NCI-H2227 (cell line): ENCODE measurements around the gene IRAG1.
"Not testable (repeated sequence)": the region's sequence is repeated elsewhere in the genome, so short reads cannot be mapped to it uniquely, and the experiment has no call there.

Experiments
- DNase-seq: peaks from one replicate; lab custom pipeline; 2025; ENCODE audit not compliant: unreplicated experiment; lab: John Stamatoyannopoulos, UW

The IRAG1 gene

GRCh38 chr11:10709299-10710086 is 15.9 kb upstream of the IRAG1 start:
- DNase-seq = no peak

GRCh38 chr11:10708131-10708530 is 14.6 kb upstream of the IRAG1 start:
- no peak for DNase-seq

GRCh38 chr11:10701982-10702381 is 8.4 kb upstream of the IRAG1 start:
- no peak for DNase-seq

- no peak for DNase-seq
Measured at GRCh38 chr11:10699072-10699471, 5.5 kb upstream of the IRAG1 start.

GRCh38 chr11:10697323-10697620 is 3.7 kb upstream of the IRAG1 start:
- DNase-seq = no peak

- DNase-seq = no peak
Measured at GRCh38 chr11:10696468-10697322, 3.1 kb upstream of the IRAG1 start.

- DNase-seq = no peak
Measured at GRCh38 chr11:10695833-10696232, 2.3 kb upstream of the IRAG1 start.

GRCh38 chr11:10694486-10695239 is 1.1 kb upstream of the IRAG1 start:
- no peak for DNase-seq

- no peak for DNase-seq
Measured at GRCh38 chr11:10692531-10693115, 932 bp downstream of the IRAG1 start.

- DNase-seq = no peak
Measured at GRCh38 chr11:10688401-10688800, 5.2 kb downstream of the IRAG1 start.

GRCh38 chr11:10686311-10686710 is 7.2 kb downstream of the IRAG1 start:
- no peak for DNase-seq

- no peak for DNase-seq
Measured at GRCh38 chr11:10683429-10683828, 10.1 kb downstream of the IRAG1 start.

GRCh38 chr11:10680956-10681487 is 12.5 kb downstream of the IRAG1 start:
- DNase-seq = no peak

- DNase-seq = not testable (repeated sequence)
Measured at GRCh38 chr11:10680279-10680678, 13.3 kb downstream of the IRAG1 start.

- DNase-seq = no peak
Measured at GRCh38 chr11:10679644-10680043, 13.9 kb downstream of the IRAG1 start.

GRCh38 chr11:10678101-10678500 is 15.5 kb downstream of the IRAG1 start:
- no peak for DNase-seq

GRCh38 chr11:10676919-10677318 is 16.6 kb downstream of the IRAG1 start:
- no peak for DNase-seq

GRCh38 chr11:10674911-10675440 is 18.6 kb downstream of the IRAG1 start:
- DNase-seq = no peak

- DNase-seq = no peak
Measured at GRCh38 chr11:10674440-10674855, 19.1 kb downstream of the IRAG1 start.

- DNase-seq = no peak
Measured at GRCh38 chr11:10673501-10674062, 20.0 kb downstream of the IRAG1 start.
